ENCODE results near the gene DDX10. TPM values are rescaled to one million over a fixed set of nuclear protein-coding genes. Genes with fewer than 3 reads are reported as not detected.

DDX10 gene
- total and polyA plus RNA-seq, 4 donors = 8.0 to 11.8 (median 9.0) TPM

- 96% methylated on average over 1 of the region's 1 CpG for WGBS
- Histone ChIP-seq H3K4me1 (ENCODE audit: control insufficient read depth in 4 of 4, insufficient read depth in 4 of 4, low read length in 3 of 4) (no peaks in the 10 kb centered on the region), H3K9ac (ENCODE audit: low read depth in 1 of 2, low read length in 2 of 2) (no peak overlapping the region), H3K4me3 (ENCODE audit: low read depth in 1 of 3, low read length in 3 of 3) (no peak overlapping the region), H3K27me3 (ENCODE audit: control insufficient read depth in 4 of 4, insufficient read depth in 4 of 4, low read length in 3 of 4) (no peaks in the 10 kb centered on the region), H3K36me3 (ENCODE audit: control insufficient read depth in 4 of 4, insufficient read depth in 3 of 4, low read depth in 1 of 4, low read length in 3 of 4) (no peaks in the 10 kb centered on the region), H3K27ac (ENCODE audit: low read depth in 1 of 2, low read length in 2 of 2) (no peak overlapping the region), H3K9me3 (ENCODE audit: control insufficient read depth in 4 of 4, low read length in 3 of 4) (no peaks in the 10 kb centered on the region)
- no peak for DNase-seq (ENCODE audit: low spot score)
- TF ChIP-seq EGR1 (IDR thresholded peaks at IDR 0.05; ENCODE audit: low read depth in 2 of 2) (no peak), JUND (IDR thresholded peaks at IDR 0.05) (no peak), GABPA (IDR thresholded peaks at IDR 0.05 in 1 of 2, conservative IDR thresholded peaks at IDR 0.05 in 1 of 2) (no peak), HNF4A (conservative IDR thresholded peaks at IDR 0.05) (no peak), TAF1 (conservative IDR thresholded peaks at IDR 0.05) (no peak), RAD21 (IDR thresholded peaks at IDR 0.05) (no peak), FOXA2 (IDR thresholded peaks at IDR 0.05) (no peak)
- TF ChIP-seq, protein P1, sequence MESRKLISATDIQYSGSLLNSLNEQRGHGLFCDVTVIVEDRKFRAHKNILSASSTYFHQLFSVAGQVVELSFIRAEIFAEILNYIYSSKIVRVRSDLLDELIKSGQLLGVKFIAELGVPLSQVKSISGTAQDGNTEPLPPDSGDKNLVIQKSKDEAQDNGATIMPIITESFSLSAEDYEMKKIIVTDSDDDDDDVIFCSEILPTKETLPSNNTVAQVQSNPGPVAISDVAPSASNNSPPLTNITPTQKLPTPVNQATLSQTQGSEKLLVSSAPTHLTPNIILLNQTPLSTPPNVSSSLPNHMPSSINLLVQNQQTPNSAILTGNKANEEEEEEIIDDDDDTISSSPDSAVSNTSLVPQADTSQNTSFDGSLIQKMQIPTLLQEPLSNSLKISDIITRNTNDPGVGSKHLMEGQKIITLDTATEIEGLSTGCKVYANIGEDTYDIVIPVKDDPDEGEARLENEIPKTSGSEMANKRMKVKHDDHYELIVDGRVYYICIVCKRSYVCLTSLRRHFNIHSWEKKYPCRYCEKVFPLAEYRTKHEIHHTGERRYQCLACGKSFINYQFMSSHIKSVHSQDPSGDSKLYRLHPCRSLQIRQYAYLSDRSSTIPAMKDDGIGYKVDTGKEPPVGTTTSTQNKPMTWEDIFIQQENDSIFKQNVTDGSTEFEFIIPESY (IDR thresholded peaks at IDR 0.05) = no peak
- TF ChIP-seq, protein P2, sequence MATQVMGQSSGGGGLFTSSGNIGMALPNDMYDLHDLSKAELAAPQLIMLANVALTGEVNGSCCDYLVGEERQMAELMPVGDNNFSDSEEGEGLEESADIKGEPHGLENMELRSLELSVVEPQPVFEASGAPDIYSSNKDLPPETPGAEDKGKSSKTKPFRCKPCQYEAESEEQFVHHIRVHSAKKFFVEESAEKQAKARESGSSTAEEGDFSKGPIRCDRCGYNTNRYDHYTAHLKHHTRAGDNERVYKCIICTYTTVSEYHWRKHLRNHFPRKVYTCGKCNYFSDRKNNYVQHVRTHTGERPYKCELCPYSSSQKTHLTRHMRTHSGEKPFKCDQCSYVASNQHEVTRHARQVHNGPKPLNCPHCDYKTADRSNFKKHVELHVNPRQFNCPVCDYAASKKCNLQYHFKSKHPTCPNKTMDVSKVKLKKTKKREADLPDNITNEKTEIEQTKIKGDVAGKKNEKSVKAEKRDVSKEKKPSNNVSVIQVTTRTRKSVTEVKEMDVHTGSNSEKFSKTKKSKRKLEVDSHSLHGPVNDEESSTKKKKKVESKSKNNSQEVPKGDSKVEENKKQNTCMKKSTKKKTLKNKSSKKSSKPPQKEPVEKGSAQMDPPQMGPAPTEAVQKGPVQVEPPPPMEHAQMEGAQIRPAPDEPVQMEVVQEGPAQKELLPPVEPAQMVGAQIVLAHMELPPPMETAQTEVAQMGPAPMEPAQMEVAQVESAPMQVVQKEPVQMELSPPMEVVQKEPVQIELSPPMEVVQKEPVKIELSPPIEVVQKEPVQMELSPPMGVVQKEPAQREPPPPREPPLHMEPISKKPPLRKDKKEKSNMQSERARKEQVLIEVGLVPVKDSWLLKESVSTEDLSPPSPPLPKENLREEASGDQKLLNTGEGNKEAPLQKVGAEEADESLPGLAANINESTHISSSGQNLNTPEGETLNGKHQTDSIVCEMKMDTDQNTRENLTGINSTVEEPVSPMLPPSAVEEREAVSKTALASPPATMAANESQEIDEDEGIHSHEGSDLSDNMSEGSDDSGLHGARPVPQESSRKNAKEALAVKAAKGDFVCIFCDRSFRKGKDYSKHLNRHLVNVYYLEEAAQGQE (IDR thresholded peaks at IDR 0.05) = no peak
Measured at GRCh38 chr11:108897071-108897481, 232.2 kb downstream of the DDX10 start.

- 98% methylated on average over 5 of the region's 5 CpGs for WGBS
- Histone ChIP-seq H3K27me3 (ENCODE audit: control insufficient read depth in 4 of 4, insufficient read depth in 4 of 4, low read length in 3 of 4) (no peaks in the 10 kb centered on the region), H3K36me3 (ENCODE audit: control insufficient read depth in 4 of 4, insufficient read depth in 3 of 4, low read depth in 1 of 4, low read length in 3 of 4) (no peaks in the 10 kb centered on the region)
Measured at GRCh38 chr11:108897916-108898315, 233.0 kb downstream of the DDX10 start.

More at GRCh38 chr11:108897916-108898315, 233.0 kb downstream of the DDX10 start:
- H3K27ac ChIP-seq (ENCODE audit: low read depth in 1 of 2, low read length in 2 of 2) = no peak overlapping the region
- H3K4me3 ChIP-seq (ENCODE audit: low read depth in 1 of 3, low read length in 3 of 3) = no peak overlapping the region
- TF ChIP-seq FOXA2 (IDR thresholded peaks at IDR 0.05) (no peak), FOXA1 (IDR thresholded peaks at IDR 0.05) (no peak), GABPA (IDR thresholded peaks at IDR 0.05 in 1 of 2, conservative IDR thresholded peaks at IDR 0.05 in 1 of 2) (no peak), EGR1 (IDR thresholded peaks at IDR 0.05; ENCODE audit: low read depth in 2 of 2) (no peak), RAD21 (IDR thresholded peaks at IDR 0.05) (no peak), HNF4G (IDR thresholded peaks at IDR 0.05) (no peak)
- TF ChIP-seq, protein P1 (IDR thresholded peaks at IDR 0.05) = no peak
- TF ChIP-seq, protein P3, sequence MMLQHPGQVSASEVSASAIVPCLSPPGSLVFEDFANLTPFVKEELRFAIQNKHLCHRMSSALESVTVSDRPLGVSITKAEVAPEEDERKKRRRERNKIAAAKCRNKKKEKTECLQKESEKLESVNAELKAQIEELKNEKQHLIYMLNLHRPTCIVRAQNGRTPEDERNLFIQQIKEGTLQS (IDR thresholded peaks at IDR 0.05) = no peak
- no peak overlapping the region for H3K9ac ChIP-seq (ENCODE audit: low read depth in 1 of 2, low read length in 2 of 2)
- no peak for DNase-seq (ENCODE audit: low spot score)
- no peaks in the 10 kb centered on the region for H3K4me1 ChIP-seq (ENCODE audit: control insufficient read depth in 4 of 4, insufficient read depth in 4 of 4, low read length in 3 of 4)
- H3K9me3 ChIP-seq (ENCODE audit: control insufficient read depth in 4 of 4, low read length in 3 of 4) = no peaks in the 10 kb centered on the region
